ENCODE results near the gene GABRB2.
A peak's percentile ranks its signal among the peaks of the same experiment; 100 is the strongest.
"Not testable (repeated sequence)": the region's sequence is repeated elsewhere in the genome, so short reads cannot be mapped to it uniquely, and the experiment has no call there.

Gene GABRB2

DNA sequence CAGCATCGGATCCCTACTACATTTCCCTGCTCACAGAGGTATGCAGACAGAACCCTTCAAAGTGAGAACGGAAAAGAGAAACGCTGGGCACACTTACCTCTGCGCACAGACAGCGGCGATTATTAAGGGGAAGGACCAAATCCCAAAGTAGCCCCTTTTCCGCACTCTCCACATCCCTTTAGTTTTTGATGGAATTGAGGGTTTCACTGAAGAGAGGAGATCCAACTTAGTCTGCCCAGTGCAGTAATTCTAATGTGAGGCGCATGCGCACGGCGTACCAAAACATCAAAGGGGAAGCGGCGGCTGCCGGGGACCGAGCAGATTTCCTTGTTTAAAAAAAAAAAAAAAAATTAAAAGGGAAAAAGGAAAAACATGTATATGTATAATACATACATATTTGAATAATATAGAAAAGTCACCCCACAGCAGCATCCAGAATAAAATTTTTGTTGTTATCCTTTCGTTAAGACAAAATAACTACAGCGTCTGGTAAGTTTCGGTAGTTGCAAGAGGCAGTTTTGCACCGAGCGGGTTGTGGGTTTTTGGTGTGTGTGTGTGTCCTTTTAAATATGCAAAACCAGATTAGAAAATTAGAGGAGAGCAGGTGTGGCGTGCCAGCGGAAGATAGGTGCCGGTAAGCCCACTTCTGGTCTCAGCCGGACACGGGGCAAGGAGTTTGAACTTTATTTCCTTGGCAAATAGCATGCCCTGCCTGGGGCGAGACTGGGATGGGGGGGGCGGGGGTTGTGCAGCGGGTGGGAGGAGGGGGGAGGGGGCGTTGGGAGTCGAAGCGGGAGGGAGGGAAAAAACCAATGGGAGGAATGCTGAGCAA lies at the start of gene GABRB2:
Gene GABRB2 (minus strand): TSS at position 256 of the 832 bp plus-strand sequence. CDS start 82 bp downstream, at position 174.
- no peak for DNase-seq (ENCODE audit: low read depth in 2 of 3, low spot score in 1 of 3)

- DNase-seq (ENCODE audit: low read depth in 2 of 3, low spot score in 1 of 3) = no peak
Measured at GRCh38 chr5:161585798-161586197, 39.3 kb upstream of the GABRB2 start.

DNA sequence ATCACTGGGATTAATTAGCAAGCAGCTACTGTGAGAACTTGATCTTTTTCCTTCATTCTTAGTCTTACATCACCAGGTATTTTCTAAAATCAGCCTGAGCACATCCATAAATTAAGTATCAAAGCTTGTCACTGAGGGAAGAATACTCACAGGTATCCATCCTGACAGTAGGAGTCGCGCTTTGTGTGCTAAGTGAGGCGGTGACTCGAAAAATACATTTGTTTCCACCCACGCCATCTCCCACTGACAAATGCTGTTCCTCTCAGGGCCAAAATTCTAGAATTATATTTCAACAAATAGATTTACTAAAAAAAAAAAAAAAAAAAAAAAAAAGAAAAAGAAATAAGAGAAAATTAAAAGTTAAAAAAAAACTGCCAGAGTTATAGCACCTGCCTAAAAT lies 34.1 kb upstream of the GABRB2 start:
- DNase-seq (ENCODE audit: low read depth in 2 of 3, low spot score in 1 of 3) = no peak

DNA sequence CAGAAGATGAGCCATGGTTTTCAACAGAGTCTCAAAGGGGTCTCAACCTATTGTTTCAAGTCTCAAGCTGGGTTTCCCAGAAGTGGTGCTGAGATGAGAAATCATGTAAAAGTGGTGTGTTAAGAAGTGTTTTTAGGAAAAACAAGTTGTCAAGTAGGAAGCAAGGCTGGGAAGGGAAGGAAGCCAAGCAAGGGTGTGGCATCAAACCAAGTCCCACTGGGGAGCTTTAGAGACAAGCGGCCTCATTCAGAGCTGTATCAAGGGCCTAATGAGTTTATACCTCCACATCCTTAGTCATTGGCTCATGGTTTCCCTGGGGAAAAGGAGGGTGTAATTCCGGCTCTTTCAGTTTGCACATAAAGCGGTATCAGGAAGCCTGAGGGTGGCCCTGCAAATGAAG lies 26.4 kb upstream of the GABRB2 start:
- no peak for DNase-seq (ENCODE audit: low read depth in 2 of 3, low spot score in 1 of 3)

DNA sequence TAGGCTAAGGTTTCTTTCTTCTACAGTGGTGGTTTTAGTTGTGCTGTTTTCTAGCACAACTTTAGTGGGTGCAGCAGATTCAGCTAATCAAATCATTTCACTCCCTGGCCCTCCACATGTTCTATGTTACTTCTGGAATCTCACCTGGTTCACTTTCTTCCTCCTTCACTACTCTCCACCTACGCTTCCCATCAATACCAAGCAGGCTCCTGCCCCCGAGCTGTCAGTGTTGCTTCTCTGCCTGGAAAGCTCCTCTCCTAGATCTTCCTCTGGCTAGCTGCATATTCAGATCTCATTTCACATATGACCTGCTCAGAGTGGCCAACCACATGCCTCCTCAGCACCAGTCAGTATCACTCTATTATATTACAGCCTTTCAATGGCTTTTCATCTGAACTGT lies 19.6 kb upstream of the GABRB2 start:
- DNase-seq (ENCODE audit: low read depth in 2 of 3, low spot score in 1 of 3) = no peak

DNA sequence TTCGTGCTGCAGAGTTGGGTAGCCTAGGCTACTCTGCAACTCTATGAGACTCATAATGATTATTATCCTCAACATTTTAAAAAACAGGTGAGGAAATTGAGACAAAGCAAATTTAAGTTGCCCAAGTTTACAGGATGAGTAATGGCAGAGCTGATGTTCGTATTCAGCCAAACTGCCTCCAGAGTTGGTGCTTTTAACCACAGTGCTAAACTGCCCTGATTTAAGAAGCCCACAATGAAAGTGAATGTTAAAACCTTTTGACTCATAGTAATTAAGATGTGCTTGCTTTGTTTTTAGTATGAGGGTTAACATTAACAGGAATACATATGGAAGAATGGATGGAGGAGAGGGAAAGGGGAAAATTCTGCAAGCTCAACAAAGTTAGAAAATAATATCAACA lies 15.9 kb upstream of the GABRB2 start:
- no peak for DNase-seq (ENCODE audit: low read depth in 2 of 3, low spot score in 1 of 3)

DNA sequence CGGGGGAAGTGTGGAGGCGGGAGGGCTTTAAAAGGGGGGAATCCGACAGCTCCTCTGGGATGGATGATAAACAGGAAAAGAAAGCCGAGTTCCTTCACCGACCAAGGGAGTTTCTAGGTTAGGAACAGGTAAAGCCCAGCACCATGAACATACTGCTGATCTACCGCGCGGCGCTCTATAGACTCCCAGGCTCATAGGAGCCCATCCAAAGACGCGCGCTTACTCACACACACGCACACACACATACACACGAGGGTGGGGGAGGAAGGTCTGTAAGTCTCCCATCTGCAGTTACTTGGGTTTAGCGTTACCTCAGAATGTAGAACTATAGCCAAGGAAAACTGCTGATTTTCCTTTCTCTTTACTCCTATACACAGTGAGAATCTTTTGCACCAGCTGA lies 2.6 kb upstream of the GABRB2 start:
- no peak for DNase-seq (ENCODE audit: low read depth in 2 of 3, low spot score in 1 of 3)

GRCh38 chr5:161548487-161549094 lies 2.1 kb upstream of the GABRB2 start:
- no peak for DNase-seq (ENCODE audit: low read depth in 2 of 3, low spot score in 1 of 3)

- no peak for DNase-seq (ENCODE audit: low read depth in 2 of 3, low spot score in 1 of 3)
Measured at GRCh38 chr5:161547738-161548486, 1.4 kb upstream of the GABRB2 start.

GRCh38 chr5:161547406-161547737 lies 847 bp upstream of the GABRB2 start:
- no peak for DNase-seq (ENCODE audit: low read depth in 2 of 3, low spot score in 1 of 3)

DNA sequence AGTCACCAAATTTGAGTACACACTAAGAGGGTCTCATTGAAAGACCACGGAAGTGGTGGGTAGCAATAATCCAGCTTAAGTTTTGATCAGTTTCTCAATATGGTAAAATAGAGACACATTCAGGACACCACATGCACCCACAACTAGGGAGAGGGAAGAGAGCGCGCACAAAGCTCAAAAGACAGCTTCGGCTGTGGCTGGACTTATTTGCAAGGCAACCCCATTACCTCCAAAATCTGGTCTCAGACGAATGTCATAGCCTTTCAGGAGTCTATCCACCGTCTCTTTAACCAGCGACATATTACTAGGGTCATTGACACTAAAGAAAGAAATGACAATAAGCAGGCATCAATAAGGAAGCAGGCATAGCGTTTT lies 443 bp downstream of the GABRB2 start:
- no peak for DNase-seq (ENCODE audit: low read depth in 2 of 3, low spot score in 1 of 3)

- no peak for DNase-seq (ENCODE audit: low read depth in 2 of 3, low spot score in 1 of 3)
Measured at GRCh38 chr5:161545344-161546094, 1.0 kb downstream of the GABRB2 start.

DNA sequence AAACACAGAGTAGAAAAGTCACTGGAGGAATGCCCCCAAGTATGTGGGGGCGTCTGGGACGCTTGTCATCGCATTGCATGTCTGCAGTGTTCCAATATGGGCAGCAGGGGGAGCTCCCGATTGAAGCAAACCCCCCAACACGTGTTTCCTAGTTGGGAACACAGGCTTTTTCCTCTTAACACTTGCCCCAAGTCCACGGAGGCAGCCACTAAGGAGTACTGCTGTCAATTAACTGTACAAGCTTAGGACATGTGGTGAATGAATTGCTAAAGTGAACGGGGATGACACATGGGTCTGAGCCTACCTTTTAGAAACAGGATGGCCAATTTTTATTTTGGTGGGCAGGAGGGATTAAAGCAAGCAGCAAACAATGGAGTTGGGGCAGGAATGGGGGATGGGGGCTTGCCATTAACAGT lies 2.2 kb downstream of the GABRB2 start:
- peak in 2 of 3 donors; percentile 13 for DNase-seq (ENCODE audit: low read depth in 2 of 3, low spot score in 1 of 3)

- DNase-seq (ENCODE audit: low read depth in 2 of 3, low spot score in 1 of 3) = no peak
Measured at GRCh38 chr5:161539016-161539415, 7.5 kb downstream of the GABRB2 start.

DNA sequence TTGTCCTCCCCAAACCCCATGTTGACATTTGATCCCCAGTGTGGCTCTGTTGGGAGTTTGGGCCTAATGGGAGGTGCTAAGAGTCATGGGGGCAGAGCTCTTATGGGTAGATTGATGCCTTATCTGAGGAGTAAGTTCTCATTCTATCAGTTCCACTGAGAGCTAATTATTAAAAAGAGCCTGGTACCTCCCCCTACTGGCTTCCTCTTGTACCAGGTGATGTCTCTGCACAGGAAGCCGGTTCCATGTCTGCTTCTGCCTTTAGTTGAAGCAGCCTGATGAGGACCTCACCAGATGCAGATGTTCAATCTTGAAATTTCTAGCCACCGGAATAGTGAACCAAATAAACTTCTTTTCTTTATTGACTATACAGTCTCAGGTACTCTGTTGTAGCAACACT lies 10.8 kb downstream of the GABRB2 start:
- DNase-seq (ENCODE audit: low read depth in 2 of 3, low spot score in 1 of 3) = no peak

DNA sequence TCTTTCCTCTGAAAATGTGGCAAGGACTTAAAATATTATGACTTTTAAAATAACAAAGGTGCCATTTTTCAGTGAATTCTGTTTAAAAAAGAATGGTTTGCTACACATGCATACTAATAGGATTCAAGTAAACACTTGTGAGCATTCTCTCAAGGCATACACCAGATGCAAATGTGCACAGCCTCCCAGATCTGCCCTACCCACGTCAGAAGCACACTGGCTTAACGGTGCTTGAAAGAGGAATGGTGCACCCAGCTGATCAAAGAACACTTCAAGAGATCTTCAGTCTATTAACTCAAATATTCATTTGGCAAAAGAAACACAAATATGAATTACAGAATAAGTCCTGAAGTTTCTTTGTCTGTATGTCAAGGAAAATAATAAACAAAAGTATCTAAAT lies 15.8 kb downstream of the GABRB2 start:
- DNase-seq (ENCODE audit: low read depth in 2 of 3, low spot score in 1 of 3) = no peak

DNA sequence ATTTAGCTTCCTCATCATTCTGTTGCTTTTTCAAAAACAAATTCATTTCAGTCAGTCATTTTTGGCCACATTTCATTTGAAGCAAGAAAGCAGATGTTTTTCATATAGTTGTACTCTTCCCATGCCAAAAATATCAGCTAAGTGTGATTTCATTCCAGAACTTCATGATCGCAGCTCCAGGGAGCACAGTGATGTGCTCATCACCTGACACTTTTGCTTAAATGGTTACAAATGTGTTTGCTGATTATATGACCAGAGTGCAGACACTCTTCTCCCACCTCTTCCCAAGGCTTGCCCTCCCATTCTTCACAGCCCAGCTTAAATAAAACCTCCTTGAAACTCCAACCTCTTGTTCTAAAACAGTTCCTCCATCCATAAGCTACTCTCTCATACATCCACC lies 32.6 kb downstream of the GABRB2 start:
- DNase-seq (ENCODE audit: low read depth in 2 of 3, low spot score in 1 of 3) = no peak

DNA sequence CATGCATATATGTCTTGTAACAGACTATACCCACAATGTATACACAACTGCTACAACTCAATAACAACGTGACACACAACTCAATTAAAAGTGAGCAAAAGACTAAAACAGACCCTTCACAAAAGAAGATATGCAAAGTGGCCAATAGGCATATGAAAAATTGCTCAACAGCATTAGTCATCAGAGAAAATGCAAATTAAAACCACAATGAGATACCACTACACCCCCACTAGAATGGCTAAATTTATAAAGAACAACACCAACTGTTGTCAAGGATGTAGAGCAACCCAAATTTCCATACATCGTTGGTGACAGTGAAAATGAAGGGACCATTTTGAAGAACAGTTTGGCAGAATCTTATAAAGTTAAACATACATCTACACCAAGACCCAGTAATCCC lies 38.9 kb downstream of the GABRB2 start:
- DNase-seq (ENCODE audit: low read depth in 2 of 3, low spot score in 1 of 3) = no peak

DNA sequence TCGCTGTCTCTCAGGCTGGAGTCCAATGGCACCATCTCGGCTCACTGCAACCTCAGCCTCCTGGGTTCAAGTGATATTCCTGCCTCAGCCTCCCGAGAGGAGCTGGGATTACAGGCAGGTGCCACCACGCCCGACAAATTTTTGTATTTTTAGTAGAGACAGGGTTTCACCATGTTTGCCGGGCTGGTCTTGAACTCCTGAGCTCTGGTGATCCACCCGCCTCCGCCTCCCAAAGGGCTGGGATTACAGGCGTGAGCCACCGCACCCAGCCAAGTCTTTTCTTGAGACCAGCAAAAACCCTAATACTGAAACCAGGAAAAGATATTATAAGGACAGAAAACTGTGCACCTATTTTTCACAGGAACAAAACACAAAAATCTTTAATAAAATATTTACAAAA lies 41.4 kb downstream of the GABRB2 start:
- not testable (repeated sequence) for DNase-seq (ENCODE audit: low read depth in 2 of 3, low spot score in 1 of 3)

GRCh38 chr5:161498531-161498930 lies 48.0 kb downstream of the GABRB2 start:
- DNase-seq (ENCODE audit: low read depth in 2 of 3, low spot score in 1 of 3) = no peak

DNA sequence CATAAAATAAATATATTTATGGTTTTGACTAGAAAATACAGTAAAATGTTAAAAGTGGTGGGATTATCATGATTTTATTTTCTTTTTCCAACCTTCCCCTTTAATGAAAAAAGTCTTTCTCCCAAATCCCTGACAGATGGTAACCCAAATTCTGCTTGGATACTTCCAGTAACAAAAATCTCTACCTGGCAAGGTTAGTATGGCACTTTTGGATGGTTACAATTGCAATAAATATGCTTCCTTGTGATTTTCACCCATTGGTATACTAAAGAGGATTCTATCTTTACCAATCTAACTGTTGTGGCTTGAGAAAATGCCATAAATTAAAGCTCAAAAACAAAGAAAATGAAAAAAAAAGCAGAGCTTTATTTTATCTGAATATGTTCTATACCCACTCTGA lies 62.8 kb downstream of the GABRB2 start:
- no peak for DNase-seq (ENCODE audit: low read depth in 2 of 3, low spot score in 1 of 3)

GRCh38 chr5:161481922-161482321 lies 64.6 kb downstream of the GABRB2 start:
- no peak for DNase-seq (ENCODE audit: low read depth in 2 of 3, low spot score in 1 of 3)

All from stimulated activated CD4-positive, alpha-beta T cell treated with anti-CD3 and anti-CD28 coated beads, Interleukin-12 subunit alpha, Interleukin-12 subunit beta, amount 100 ng/mL, for 48 hours (primary cell).